ENCODE results near the gene OTOG. TPM values are rescaled to one million over a fixed set of nuclear protein-coding genes. Genes with fewer than 3 reads are reported as not detected.

OTOG gene
- total RNA-seq, 1 donor: not detected

DNA sequence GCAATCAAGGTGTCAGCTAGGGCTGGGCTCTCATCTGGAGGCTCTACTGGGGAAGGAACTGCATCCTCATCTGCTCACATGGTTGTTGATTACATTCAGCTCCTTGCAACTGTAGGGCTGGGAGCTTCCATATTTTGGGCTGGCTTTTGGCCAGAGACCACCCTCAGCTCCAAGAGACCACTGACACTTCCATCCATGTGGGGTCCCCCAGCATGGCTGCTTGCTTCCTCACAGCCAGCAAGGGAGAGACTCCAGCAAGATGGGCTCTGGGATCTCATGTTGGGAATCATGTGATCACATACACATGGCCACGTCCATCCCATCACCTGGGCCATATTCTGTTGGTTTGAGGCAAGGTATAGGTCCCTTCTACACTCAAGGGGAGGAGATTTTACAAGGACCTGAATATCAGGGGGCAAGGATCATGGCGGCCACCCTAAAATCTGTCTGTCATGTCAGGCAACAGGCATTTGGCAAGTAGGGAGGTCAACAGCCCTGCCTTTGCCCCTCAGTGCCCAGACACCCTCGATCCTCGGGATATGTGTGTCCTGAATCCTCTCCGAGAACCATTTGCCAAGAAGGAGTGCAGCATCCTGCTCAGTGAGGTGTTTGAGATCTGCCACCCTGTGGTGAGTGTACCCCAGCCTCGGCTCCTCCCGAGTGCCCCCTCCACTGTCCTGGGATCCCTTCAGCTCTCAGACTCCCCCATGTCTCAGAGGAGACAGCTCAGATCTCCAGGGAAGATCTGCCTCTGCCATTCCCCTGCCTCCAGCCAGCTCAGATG is 48.7 kb downstream of the OTOG start:
- H3K4me3 ChIP-seq (ENCODE audit: low read depth, low read length): no peak overlapping the region
- TF ChIP-seq, protein P1, sequence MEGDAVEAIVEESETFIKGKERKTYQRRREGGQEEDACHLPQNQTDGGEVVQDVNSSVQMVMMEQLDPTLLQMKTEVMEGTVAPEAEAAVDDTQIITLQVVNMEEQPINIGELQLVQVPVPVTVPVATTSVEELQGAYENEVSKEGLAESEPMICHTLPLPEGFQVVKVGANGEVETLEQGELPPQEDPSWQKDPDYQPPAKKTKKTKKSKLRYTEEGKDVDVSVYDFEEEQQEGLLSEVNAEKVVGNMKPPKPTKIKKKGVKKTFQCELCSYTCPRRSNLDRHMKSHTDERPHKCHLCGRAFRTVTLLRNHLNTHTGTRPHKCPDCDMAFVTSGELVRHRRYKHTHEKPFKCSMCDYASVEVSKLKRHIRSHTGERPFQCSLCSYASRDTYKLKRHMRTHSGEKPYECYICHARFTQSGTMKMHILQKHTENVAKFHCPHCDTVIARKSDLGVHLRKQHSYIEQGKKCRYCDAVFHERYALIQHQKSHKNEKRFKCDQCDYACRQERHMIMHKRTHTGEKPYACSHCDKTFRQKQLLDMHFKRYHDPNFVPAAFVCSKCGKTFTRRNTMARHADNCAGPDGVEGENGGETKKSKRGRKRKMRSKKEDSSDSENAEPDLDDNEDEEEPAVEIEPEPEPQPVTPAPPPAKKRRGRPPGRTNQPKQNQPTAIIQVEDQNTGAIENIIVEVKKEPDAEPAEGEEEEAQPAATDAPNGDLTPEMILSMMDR (IDR thresholded peaks at IDR 0.05; ENCODE audit: insufficient read depth, low read depth, low read length): no peak
- DNase-seq (ENCODE audit: low read depth): no peak

DNA sequence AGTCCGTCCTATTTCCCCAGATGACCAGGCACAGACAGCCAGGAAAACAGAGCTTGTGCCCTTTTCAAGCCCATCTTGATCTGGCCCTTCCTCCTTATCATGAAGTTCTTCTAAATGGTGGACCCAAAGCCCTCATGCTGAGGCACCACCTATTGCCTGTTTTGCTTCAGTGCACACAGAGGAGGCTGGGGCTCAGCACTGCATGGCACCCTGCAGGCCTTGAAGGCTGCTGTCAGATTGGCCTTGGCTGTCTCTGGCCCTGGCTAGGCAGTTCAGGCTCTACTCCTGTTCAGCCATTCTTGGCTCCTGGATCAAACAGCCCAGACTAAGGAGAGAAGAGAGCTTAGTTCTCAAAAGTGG is 49.2 kb downstream of the OTOG start:
- no peak overlapping the region for H3K4me3 ChIP-seq (ENCODE audit: low read depth, low read length)
- no peak for DNase-seq (ENCODE audit: low read depth)
- TF ChIP-seq, protein P1 (IDR thresholded peaks at IDR 0.05; ENCODE audit: insufficient read depth, low read depth, low read length): no peak

DNA sequence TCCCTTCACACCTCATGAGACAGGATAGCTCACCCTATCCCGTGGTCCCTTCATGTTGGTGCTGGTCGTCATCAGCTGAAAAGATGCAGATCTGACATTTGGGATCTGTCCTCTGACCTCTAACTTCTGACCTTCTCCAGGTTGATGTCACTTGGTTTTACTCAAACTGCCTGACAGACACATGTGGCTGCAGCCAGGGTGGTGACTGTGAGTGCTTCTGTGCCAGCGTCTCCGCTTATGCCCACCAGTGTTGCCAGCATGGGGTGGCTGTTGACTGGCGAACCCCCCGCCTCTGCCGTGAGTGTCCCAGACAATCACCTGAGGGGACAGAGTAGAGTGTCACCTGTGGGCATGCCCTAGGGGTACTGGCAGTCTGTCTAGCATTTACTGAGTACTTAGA is 49.7 kb downstream of the OTOG start:
- H3K4me3 ChIP-seq (ENCODE audit: low read depth, low read length): no peak overlapping the region
- TF ChIP-seq, protein P1 (IDR thresholded peaks at IDR 0.05; ENCODE audit: insufficient read depth, low read depth, low read length): no peak
- DNase-seq (ENCODE audit: low read depth): no peak

DNA sequence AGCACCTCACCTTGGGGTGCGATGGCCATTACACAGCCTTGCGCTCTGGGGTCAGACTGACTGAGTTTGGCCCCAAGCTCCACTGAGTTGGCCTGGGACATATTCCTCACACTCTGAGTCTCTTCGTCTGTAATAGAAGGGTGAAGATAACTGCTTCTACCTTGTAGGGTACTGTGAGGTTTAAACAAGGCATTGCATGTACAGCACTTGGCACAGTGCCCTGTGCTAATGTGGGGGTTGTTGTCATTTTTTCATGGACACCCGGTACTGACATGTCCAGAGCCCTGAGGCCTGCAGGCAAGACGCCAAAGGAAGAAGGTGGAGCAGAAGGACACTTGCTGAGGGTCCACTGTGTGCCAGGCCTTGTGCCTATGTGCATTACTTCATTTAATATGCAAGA is 50.7 kb downstream of the OTOG start:
- no peak overlapping the region for H3K4me3 ChIP-seq (ENCODE audit: low read depth, low read length)
- TF ChIP-seq, protein P1 (IDR thresholded peaks at IDR 0.05; ENCODE audit: insufficient read depth, low read depth, low read length): no peak
- DNase-seq (ENCODE audit: low read depth): no peak

DNA sequence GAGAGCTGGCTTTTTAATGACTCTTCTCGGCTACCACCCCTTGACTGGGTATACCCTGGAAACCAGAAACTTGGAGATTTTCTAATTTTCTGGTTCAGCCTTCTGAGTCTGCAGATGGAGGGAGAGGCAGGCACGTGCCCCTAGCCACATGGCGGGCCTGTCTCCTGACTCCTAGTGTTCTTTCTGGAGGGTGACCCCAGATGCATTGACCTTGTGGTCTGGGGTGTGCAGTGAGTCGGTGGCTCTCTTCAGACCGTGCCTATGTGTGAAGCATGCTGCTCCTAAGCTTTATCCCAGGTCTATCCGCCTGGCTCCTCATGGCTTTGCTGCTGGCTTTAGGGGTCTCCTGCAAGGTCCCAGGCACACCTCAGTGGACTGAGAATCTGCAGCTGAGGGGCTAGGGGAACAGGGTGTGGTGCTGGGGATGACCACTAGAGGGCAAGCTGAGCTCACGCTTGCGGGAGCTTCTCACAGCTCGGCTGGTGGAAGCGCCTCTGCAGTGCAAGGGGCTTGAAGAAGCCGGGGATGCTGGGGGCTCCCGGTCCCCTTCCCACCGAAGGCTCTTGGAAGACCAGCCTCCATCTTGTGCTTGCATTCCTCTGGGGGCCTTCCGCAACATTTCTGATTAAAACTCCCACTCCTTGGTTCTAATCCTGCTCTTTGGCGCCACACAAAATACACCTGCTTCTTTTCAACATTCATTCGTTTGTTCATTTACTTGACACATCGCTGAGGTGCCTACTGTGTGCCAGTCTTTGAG is 51.8 kb downstream of the OTOG start:
- TF ChIP-seq, protein P1 (IDR thresholded peaks at IDR 0.05; ENCODE audit: insufficient read depth, low read depth, low read length): peak; percentile 96
- peak; percentile 57 for DNase-seq (ENCODE audit: low read depth)
- H3K4me3 ChIP-seq (ENCODE audit: low read depth, low read length): no peak overlapping the region

DNA sequence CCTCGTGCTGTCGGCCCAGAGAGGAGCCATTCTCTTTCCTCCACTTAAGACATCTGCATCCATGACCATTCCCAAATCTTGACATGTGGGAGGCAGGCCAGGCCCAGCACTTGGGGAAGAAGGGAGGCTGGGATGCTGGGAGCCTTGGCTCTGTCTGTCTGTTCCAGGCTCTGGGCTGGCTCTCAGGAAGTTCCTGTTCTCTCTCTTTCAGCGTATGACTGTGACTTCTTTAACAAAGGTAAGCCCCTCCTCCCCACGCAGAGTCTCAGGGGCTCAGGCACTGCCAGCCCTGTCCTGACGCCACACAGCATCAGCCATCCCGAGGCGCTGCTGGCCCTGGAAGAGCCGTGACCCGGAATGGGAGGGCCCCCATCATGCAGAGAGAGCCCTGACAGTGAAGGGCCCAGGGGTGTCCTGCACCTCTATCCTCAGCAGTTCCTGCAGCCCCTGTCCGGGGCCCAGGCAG is 52.4 kb downstream of the OTOG start:
- H3K4me3 ChIP-seq (ENCODE audit: low read depth, low read length): no peak overlapping the region
- no peak for DNase-seq (ENCODE audit: low read depth)
- TF ChIP-seq, protein P1 (IDR thresholded peaks at IDR 0.05; ENCODE audit: insufficient read depth, low read depth, low read length): no peak

Measured in fibroblast of villous mesenchyme (primary cell).